GM12878 (cell line): ENCODE results near the gene RSPH1. TPM values are rescaled to one million over a fixed set of nuclear protein-coding genes. Genes with fewer than 3 reads are reported as not detected.

Source experiments
- ATAC-seq: fragments of 200-7000 bp; cut with Tn5 transposase; 3 replicates; pipeline ENCODE4 v1.9.1; 2020; ENCODE audit warnings: mild to moderate bottlenecking, moderate library complexity
- BruUV-seq: library from RNA; stranded (reverse); fragments of 400-500 nt; replicated peaks from 2 replicates; lab custom pipeline; 2021; lab: Mats Ljungman, UMichigan
- CTCF ChIA-PET: fragments of 300-600 bp; sonication (Branson Sonifier 250); formaldehyde crosslinking; extraction: SDS; loops from one replicate; lab custom pipeline; 2021; ENCODE audit warnings: inconsistent platforms; lab: Yijun Ruan, JAX
- POLR2A ChIA-PET: fragments of 350-600 bp; formaldehyde crosslinking; extraction: SDS; loops from one replicate; lab custom pipeline; 2021; ENCODE audit warnings: inconsistent platforms; lab: Charles Lee
- RAD21 ChIA-PET: fragments of 300-600 bp; sonication (Branson Sonifier 250); formaldehyde crosslinking; loops from one replicate; lab custom pipeline; 2023; ENCODE audit warnings: antibody characterized with exemption; ENCODE audit not compliant: unreplicated experiment; lab: Charles Lee
- SMC1A ChIA-PET: fragments of 300-600 bp; sonication (Branson Sonifier 250); formaldehyde crosslinking; loops from one replicate; lab custom pipeline; 2023; ENCODE audit not compliant: unreplicated experiment, uncharacterized antibody; lab: Charles Lee
- DNase-seq: peaks from one replicate; pipeline ENCODE4 v3.0.0-alpha.2; 2011; ENCODE audit warnings: low read depth, low spot score
- FAIRE-seq: peaks from 3 replicates; lab custom pipeline; 2011; peaks lifted over from hg19 to GRCh38; lab: Jason Lieb, UNC
- H2AFZ ChIP-seq: 2 replicates; pipeline ENCODE4 v1.6.0; 2011; ENCODE audit warnings: low read depth, low read length, control low read depth; ENCODE audit not compliant: control insufficient read depth
- H3K27ac ChIP-seq: 2 replicates; pipeline ENCODE4 v1.5.1; 2011; ENCODE audit warnings: control low read depth; ENCODE audit not compliant: control insufficient read depth, insufficient read depth
- H3K27me3 ChIP-seq, 2 experiments: replicated peaks in 1 of 2; 2 replicates each; pipeline versions ENCODE4 v1.6.0 to v1.6.1; 2011; ENCODE audit warnings: low read length in 1 of 2; ENCODE audit not compliant: control insufficient read depth in 2 of 2, insufficient read depth in 2 of 2
- H3K36me3 ChIP-seq, 2 experiments: 2 replicates each; pipeline ENCODE4 v1.5.1; 2011; ENCODE audit warnings: low read length in 1 of 2; ENCODE audit not compliant: control insufficient read depth in 2 of 2, insufficient read depth in 2 of 2
- H3K4me1 ChIP-seq: 2 replicates; pipeline ENCODE4 v1.6.1; 2011; ENCODE audit warnings: mild to moderate bottlenecking, low read length, moderate library complexity, mixed read lengths; ENCODE audit not compliant: control insufficient read depth, insufficient read depth
- H3K4me2 ChIP-seq: 2 replicates; pipeline ENCODE4 v1.6.0; 2011; ENCODE audit warnings: control low read depth; ENCODE audit not compliant: control insufficient read depth, insufficient read depth
- H3K4me3 ChIP-seq: fragments of 200-600 bp; sonication (generic); 2 replicates; pipeline ENCODE4 v1.5.1; 2016
- H3K79me2 ChIP-seq: 2 replicates; pipeline ENCODE4 v1.6.0; 2011; ENCODE audit warnings: low read length; ENCODE audit not compliant: control insufficient read depth, insufficient read depth
- H3K9ac ChIP-seq: 2 replicates; pipeline ENCODE4 v1.8.0; 2011; ENCODE audit warnings: low read length, control low read depth, mixed read lengths; ENCODE audit not compliant: control insufficient read depth, insufficient read depth
- H3K9me3 ChIP-seq: replicated peaks from 3 replicates; pipeline ENCODE4 v1.5.1; 2011; ENCODE audit warnings: mild to moderate bottlenecking, low read length; ENCODE audit not compliant: control insufficient read depth, insufficient read depth
- H4K20me1 ChIP-seq: 2 replicates; pipeline ENCODE4 v1.6.0; 2011; ENCODE audit not compliant: control insufficient read depth, insufficient read depth
- ATF2 ChIP-seq: IDR thresholded peaks from 2 replicates; pipeline ENCODE4 v1.6.1; 2012; ENCODE audit warnings: low read length, inconsistent platforms
- KAT2A ChIP-seq: conservative IDR thresholded peaks from 2 replicates; pipeline ENCODE4 v1.6.1; 2011; ENCODE audit warnings: low read depth, low read length; ENCODE audit not compliant: control insufficient read depth
- MAX ChIP-seq: IDR thresholded peaks from 2 replicates; pipeline ENCODE4 v1.6.1; 2012; ENCODE audit warnings: low read depth, low read length, improper control_type of control experiment
- MXI1 ChIP-seq: fragments of 150-350 bp; IDR thresholded peaks from 2 replicates; pipeline ENCODE4 v1.6.1; 2011; ENCODE audit warnings: low read depth, mild to moderate bottlenecking, inconsistent platforms, low read length, improper control_type of control experiment
- MYB ChIP-seq: fragments of 150-350 bp; IDR thresholded peaks from 2 replicates; pipeline ENCODE4 v1.6.1; 2014; ENCODE audit warnings: mild to moderate bottlenecking, low read depth, low read length, borderline replicate concordance
- PAX8 ChIP-seq: fragments of 450-650 bp; IDR thresholded peaks from 2 replicates; pipeline ENCODE4 v1.6.1; 2017; ENCODE audit warnings: mild to moderate bottlenecking, moderate library complexity
- POLR2A ChIP-seq: IDR thresholded peaks from 2 replicates; pipeline ENCODE4 v1.6.1; 2011; ENCODE audit warnings: low read depth, mild to moderate bottlenecking, low read length
- SKIL ChIP-seq: fragments of 450-650 bp; IDR thresholded peaks from 2 replicates; pipeline ENCODE4 v1.6.1; 2017; ENCODE audit warnings: mild to moderate bottlenecking, low read depth, inconsistent platforms; ENCODE audit not compliant: poor library complexity, severe bottlenecking
- TCF12 ChIP-seq: IDR thresholded peaks from 2 replicates; pipeline ENCODE4 v1.6.1; 2011; ENCODE audit warnings: low read depth, mild to moderate bottlenecking, low read length
- WGBS: methylation state at CpG from one replicate; pipeline ENCODE4 v1.1.6; 2016; ENCODE audit warnings: low lambda C conversion rate; ENCODE audit not compliant: insufficient replicate concordance, insufficient coverage; ENCODE audit errors: missing lambda C conversion rate; 5-methylcytosine and 5-hydroxymethylcytosine counted together
- in situ Hi-C: fragments of 300-500 bp; cut with MboI; formaldehyde crosslinking; loops from 9 replicates; pipeline ENCODE4 v1.14.3; 2018; ENCODE audit warnings: mixed read lengths
- intact Hi-C: fragments of 100-400 bp; cut with micrococcal nuclease; formaldehyde crosslinking; loops from one replicate; pipeline ENCODE4 v1.14.2; 2022; ENCODE audit not compliant: unreplicated experiment
- polyA plus RNA-seq, 11 experiments: library from polyadenylated mRNA; depleted of rRNA in 4 of 11; unstranded in 6 of 11; stranded (reverse) in 5 of 11; fragments of >200 nt; fragmentation: Nextera tagmentation in 4 of 11; fragmentation: Illumina TruSeq in 1 of 11; extraction: Ambion mirVana in 4 of 11; extraction: Trizol in 1 of 11; gene quantifications; 1 replicate in 1 of 11; 2 replicates in 10 of 11; pipeline versions ENCODE4 v1.2.1 to v1.2.3, GENCODE V29; 2011 to 2016; ENCODE audit warnings: inconsistent platforms in 2 of 11, missing spikeins in 2 of 11, low read depth in 1 of 11
- total RNA-seq, 4 experiments: library from RNA; depleted of rRNA in 3 of 4; stranded (reverse); fragments of >200 nt in 3 of 4; fragmentation: Illumina TruSeq in 1 of 4; extraction: Trizol in 1 of 4; gene quantifications; 2 replicates each; pipeline versions ENCODE4 v1.2.1 to v1.2.3, GENCODE V29; 2013 to 2021
- TF ChIP-seq, protein P1 (sequence below): fragments of 450-650 bp; IDR thresholded peaks from 2 replicates; pipeline ENCODE4 v1.6.1; 2017; ENCODE audit warnings: borderline replicate concordance

Gene RSPH1
- total and polyA plus RNA-seq, 10 of the 15 experiments (the other 5 are each of a cell fraction or from before 2014, with no cell fraction given): 0.11 to 1.4 (median 0.38) TPM

DNA sequence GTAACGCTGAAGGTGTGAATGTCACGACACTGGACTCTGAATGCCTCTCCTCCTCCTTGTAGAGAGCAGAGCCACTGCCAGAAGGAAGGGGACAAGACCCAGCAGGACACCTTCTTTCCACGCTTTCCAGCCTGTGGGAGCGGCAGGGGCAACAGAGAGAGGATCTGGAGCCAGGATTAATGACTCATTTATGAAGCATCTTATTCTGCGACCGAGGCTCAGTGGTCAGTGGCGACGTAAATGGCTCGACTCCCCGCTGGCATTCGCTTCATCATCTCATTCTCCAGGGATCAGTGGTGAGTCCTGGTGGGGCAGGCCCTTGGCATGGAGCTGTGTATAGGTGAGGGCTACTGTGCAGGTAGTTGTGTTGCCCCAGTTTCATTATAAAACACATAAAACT lies 22.2 kb upstream of the RSPH1 start:
- no peak for DNase-seq
- ChIA-PET POLR2A (interaction anchor here (1.2 kb wide), 1 partner anchor 15 kb away, joined by 4 read pairs; no protein-coding TSS in a partner anchor), CTCF (interaction anchor here (1.3 kb wide), 1 partner anchor 18 kb away, joined by 4 read pairs; no protein-coding TSS in a partner anchor)
- Histone ChIP-seq H3K27ac (no peak overlapping the region), H4K20me1 (no peaks in the 10 kb centered on the region), H3K4me1 (peaks cover 12% of the 10 kb centered on the region), H3K4me3 (no peak overlapping the region)
- BruUV-seq: no TSS peak
- FAIRE-seq: no peak
- TF ChIP-seq TCF12: no peak
- no peak for TF ChIP-seq POLR2A
- TF ChIP-seq MAX: no peak
- TF ChIP-seq MYB: no peak
- TF ChIP-seq MXI1: no peak
- TF ChIP-seq PAX8: no peak
- no peak for TF ChIP-seq SKIL
- no peak for TF ChIP-seq KAT2A
- TF ChIP-seq ATF2: no peak
- TF ChIP-seq, protein P1, sequence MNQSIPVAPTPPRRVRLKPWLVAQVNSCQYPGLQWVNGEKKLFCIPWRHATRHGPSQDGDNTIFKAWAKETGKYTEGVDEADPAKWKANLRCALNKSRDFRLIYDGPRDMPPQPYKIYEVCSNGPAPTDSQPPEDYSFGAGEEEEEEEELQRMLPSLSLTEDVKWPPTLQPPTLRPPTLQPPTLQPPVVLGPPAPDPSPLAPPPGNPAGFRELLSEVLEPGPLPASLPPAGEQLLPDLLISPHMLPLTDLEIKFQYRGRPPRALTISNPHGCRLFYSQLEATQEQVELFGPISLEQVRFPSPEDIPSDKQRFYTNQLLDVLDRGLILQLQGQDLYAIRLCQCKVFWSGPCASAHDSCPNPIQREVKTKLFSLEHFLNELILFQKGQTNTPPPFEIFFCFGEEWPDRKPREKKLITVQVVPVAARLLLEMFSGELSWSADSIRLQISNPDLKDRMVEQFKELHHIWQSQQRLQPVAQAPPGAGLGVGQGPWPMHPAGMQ: no peak
- TF ChIP-seq, all 136 proteins: peak for 0
- intact Hi-C loops (no loop called here), in situ Hi-C loops (no loop called here)
- RAD21 ChIA-PET: interaction anchor here (5.0 kb wide), 1 partner anchor 18 kb away, joined by 35 read pairs; no protein-coding TSS in a partner anchor
- Histone ChIP-seq H2AFZ (no peak overlapping the region), H3K9ac (no peak overlapping the region), H3K27me3 (no peaks in the 10 kb centered on the region), H3K79me2 (peaks cover 16% of the 10 kb centered on the region), H3K36me3 (peaks cover 3 to 28% of the 10 kb centered on the region in 2 experiments; a peak in 3 of 4 replicates), H3K9me3 (no peaks in the 10 kb centered on the region), H3K4me2 (peak overlapping the region; percentile 35)
- ATAC-seq: no peak
- 98% methylated on average over 11 of the region's 11 CpGs for WGBS
- SMC1A ChIA-PET: interaction anchor here (1.1 to 2.0 kb wide), 3 partner anchors 10 to 58 kb away, joined by 3 to 4 read pairs (median 3); no protein-coding TSS in a partner anchor
